WTC11 (cell line): Measurements from ENCODE around the gene OPRD1. TPM values are rescaled to one million over a fixed set of nuclear protein-coding genes. Genes with fewer than 3 reads are reported as not detected.

Experiments used
- ATAC-seq: fragments of 200-7000 bp; cut with Tn5 transposase; 2 replicates; pipeline ENCODE4 v1.10.0; 2021; ENCODE audit warnings: mild to moderate bottlenecking, moderate library complexity
- CTCF ChIA-PET: fragments of 300-600 bp; sonication (Branson Sonifier 250); formaldehyde crosslinking; loops from one replicate; lab custom pipeline; 2021; ENCODE audit warnings: antibody characterized with exemption; lab: Charles Lee
- POLR2A ChIA-PET: fragments of 350-600 bp; sonication (Branson Sonifier 250); formaldehyde crosslinking; loops from one replicate; lab custom pipeline; 2021; ENCODE audit warnings: antibody characterized with exemption; lab: Charles Lee
- DNase-seq: peaks from one replicate; pipeline ENCODE4 v3.0.0; 2021; ENCODE audit warnings: low spot score
- H3K27ac Mint-ChIP-seq: 2 replicates; pipeline ENCODE4 v1.8.0; 2021; ENCODE audit warnings: mixed read lengths
- H3K27me3 Mint-ChIP-seq: 2 replicates; pipeline ENCODE4 v1.8.0; 2021; ENCODE audit warnings: low read depth, mild to moderate bottlenecking, moderate library complexity, mixed read lengths
- H3K36me3 Mint-ChIP-seq: 2 replicates; pipeline ENCODE4 v1.8.0; 2021; ENCODE audit warnings: mixed read lengths
- H3K4me1 Mint-ChIP-seq: 2 replicates; pipeline ENCODE4 v1.8.0; 2022; ENCODE audit warnings: mixed read lengths
- H3K4me3 Mint-ChIP-seq: 2 replicates; pipeline ENCODE4 v1.8.0; 2021; ENCODE audit warnings: mild to moderate bottlenecking, moderate library complexity, mixed read lengths
- H3K9me3 Mint-ChIP-seq: 2 replicates; pipeline ENCODE4 v1.8.0; 2021; ENCODE audit warnings: mixed read lengths
- CREM ChIP-seq: sonication (generic); formaldehyde crosslinking; IDR thresholded peaks from 2 replicates; pipeline ENCODE4 v1.8.1; 2022; ENCODE audit warnings: mild to moderate bottlenecking, missing genetic modification reagents, moderate library complexity
- FOXJ3 ChIP-seq: sonication (generic); formaldehyde crosslinking; IDR thresholded peaks from 2 replicates; pipeline ENCODE4 v1.9.0; 2021; ENCODE audit warnings: missing genetic modification reagents, mild to moderate bottlenecking, borderline replicate concordance
- JAZF1 ChIP-seq: fragments of 250-450 bp; sonication (Bioruptor Pico); IDR thresholded peaks from 2 replicates; pipeline ENCODE4 v1.9.0; 2021; ENCODE audit warnings: moderate library complexity, mild to moderate bottlenecking, inconsistent platforms
- KAT7 ChIP-seq: sonication (generic); formaldehyde crosslinking; IDR thresholded peaks from 2 replicates; pipeline ENCODE4 v1.8.1; 2023; ENCODE audit warnings: missing genetic modification reagents, mild to moderate bottlenecking, borderline replicate concordance
- MYBL2 ChIP-seq: sonication (generic); formaldehyde crosslinking; IDR thresholded peaks from 2 replicates; pipeline ENCODE4 v1.8.1; 2023; ENCODE audit warnings: mild to moderate bottlenecking, moderate library complexity, missing genetic modification reagents
- NFE2L1 ChIP-seq: sonication (generic); formaldehyde crosslinking; IDR thresholded peaks from 2 replicates; pipeline ENCODE4 v1.8.1; 2023; ENCODE audit warnings: missing genetic modification reagents
- NR1H2 ChIP-seq: sonication (generic); formaldehyde crosslinking; IDR thresholded peaks from 2 replicates; pipeline ENCODE4 v1.9.0; 2021; ENCODE audit warnings: mild to moderate bottlenecking, moderate library complexity, missing genetic modification reagents
- NR2C2 ChIP-seq: sonication (generic); formaldehyde crosslinking; IDR thresholded peaks from 2 replicates; pipeline ENCODE4 v1.8.0; 2022; ENCODE audit warnings: mild to moderate bottlenecking, missing genetic modification reagents
- TCF7 ChIP-seq: sonication (generic); formaldehyde crosslinking; IDR thresholded peaks from 2 replicates; pipeline ENCODE4 v1.8.0; 2022; ENCODE audit warnings: mild to moderate bottlenecking, low read depth, missing genetic modification reagents, moderate library complexity
- TEAD4 ChIP-seq: sonication (generic); formaldehyde crosslinking; IDR thresholded peaks from 2 replicates; pipeline ENCODE4 v1.8.0; 2022; ENCODE audit warnings: mild to moderate bottlenecking, missing genetic modification reagents
- ZNF263 ChIP-seq: sonication (generic); formaldehyde crosslinking; IDR thresholded peaks from 2 replicates; pipeline ENCODE4 v1.8.1; 2022; ENCODE audit warnings: low read depth, mild to moderate bottlenecking, moderate library complexity, missing genetic modification reagents
- ZNF396 ChIP-seq: fragments of 250-450 bp; sonication (Bioruptor Pico); IDR thresholded peaks from 2 replicates; pipeline ENCODE4 v1.8.0; 2021; ENCODE audit warnings: mild to moderate bottlenecking, moderate library complexity, borderline replicate concordance
- ZNF671 ChIP-seq: fragments of 250-450 bp; sonication (Bioruptor Pico); IDR thresholded peaks from 2 replicates; pipeline ENCODE4 v1.8.0; 2021; ENCODE audit warnings: mild to moderate bottlenecking
- total RNA-seq: library from RNA; stranded (reverse); gene quantifications from 3 replicates; pipeline ENCODE4 v1.2.3, GENCODE V29; 2021
- TF ChIP-seq, protein P1 (sequence below): sonication (generic); formaldehyde crosslinking; IDR thresholded peaks from 2 replicates; pipeline ENCODE4 v1.8.0; 2022; ENCODE audit warnings: mild to moderate bottlenecking, missing genetic modification reagents
- TF ChIP-seq, protein P2 (sequence below): fragments of 250-450 bp; sonication (Bioruptor Pico); IDR thresholded peaks from 2 replicates; pipeline ENCODE4 v1.9.0; 2021; ENCODE audit warnings: mild to moderate bottlenecking, borderline replicate concordance
- TF ChIP-seq, protein P3 (sequence below): fragments of 250-450 bp; sonication (Bioruptor Pico); conservative IDR thresholded peaks from 2 replicates; pipeline ENCODE4 v1.9.0; 2021; ENCODE audit warnings: mild to moderate bottlenecking
- TF ChIP-seq, protein P4 (sequence below): sonication (generic); formaldehyde crosslinking; IDR thresholded peaks from 2 replicates; pipeline ENCODE4 v1.8.1; 2022; ENCODE audit warnings: mild to moderate bottlenecking, missing genetic modification reagents, moderate library complexity, borderline replicate concordance
- TF ChIP-seq, protein P5 (sequence below): sonication (generic); formaldehyde crosslinking; IDR thresholded peaks from 2 replicates; pipeline ENCODE4 v1.8.1; 2022; ENCODE audit warnings: mild to moderate bottlenecking, moderate library complexity, missing genetic modification reagents
- TF ChIP-seq, protein P6 (sequence below): sonication (generic); formaldehyde crosslinking; IDR thresholded peaks from 2 replicates; pipeline ENCODE4 v1.8.1; 2022; ENCODE audit warnings: low read depth, mild to moderate bottlenecking, moderate library complexity, missing genetic modification reagents, borderline replicate concordance
- TF ChIP-seq, protein P7 (sequence below): sonication (generic); formaldehyde crosslinking; IDR thresholded peaks from 2 replicates; pipeline ENCODE4 v1.8.1; 2023; ENCODE audit warnings: mild to moderate bottlenecking, missing genetic modification reagents, moderate library complexity

OPRD1 gene
- total RNA-seq, 1 experiment from 2014 or later: 2.2 TPM

DNA sequence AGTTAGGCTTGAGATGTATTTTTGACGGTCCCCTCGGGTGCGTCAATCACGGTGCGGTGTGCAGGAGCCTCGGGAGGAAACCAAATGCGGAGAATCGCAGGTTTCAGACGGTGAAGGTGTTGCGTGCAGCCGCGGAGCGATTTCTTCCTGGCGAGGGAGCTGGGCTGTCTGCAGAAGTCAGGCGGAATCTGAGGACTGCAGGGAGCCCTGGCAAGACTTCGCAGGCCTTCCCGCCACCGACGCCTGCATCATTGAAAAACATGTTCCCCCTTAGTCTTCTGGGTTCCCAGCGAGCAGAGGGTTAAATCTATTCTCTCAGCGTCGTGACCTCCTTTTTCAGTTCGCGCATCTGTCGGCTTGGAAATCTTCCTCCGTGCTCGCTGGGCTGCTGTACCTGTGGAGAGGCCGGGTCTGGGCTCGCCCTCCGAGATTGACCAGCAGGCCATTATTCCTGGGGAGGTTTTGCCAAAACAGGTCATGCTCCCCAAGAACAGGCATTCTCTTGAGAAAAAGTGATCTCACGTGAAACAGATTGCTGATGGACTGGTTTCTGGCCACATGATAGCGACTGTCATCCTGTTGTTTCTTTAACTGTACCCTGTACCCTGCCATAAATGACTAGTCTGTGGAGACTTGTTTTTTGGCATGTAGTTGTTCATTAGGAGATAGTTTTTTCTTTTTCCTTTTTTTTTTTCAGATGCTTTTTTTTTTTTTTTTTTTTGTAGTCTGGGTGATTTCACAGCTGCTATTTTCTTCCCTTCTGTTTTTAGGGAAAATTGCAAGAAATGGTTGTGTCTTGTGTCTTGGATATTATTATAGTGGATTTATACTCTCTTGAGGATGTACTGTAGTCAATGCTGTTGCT, 103.3 kb downstream of the OPRD1 start:
- CTCF ChIA-PET: interaction anchor here (0.6 to 2.4 kb wide), 8 partner anchors 22 to 209 kb away, joined by 3 to 23 read pairs (median 5); partner anchors contain the start of gene TMEM200B
- peaks cover 30% of the 10 kb centered on the region for H3K4me1 Mint-ChIP-seq
- no peaks in the 10 kb centered on the region for H3K27me3 Mint-ChIP-seq
- POLR2A ChIA-PET: interaction anchor here (0.6 to 1.9 kb wide), 7 partner anchors 12 to 207 kb away, joined by 3 to 7 read pairs (median 5); partner anchors contain the start of gene YTHDF2
- H3K36me3 Mint-ChIP-seq: no peaks in the 10 kb centered on the region
- no peaks in the 10 kb centered on the region for H3K9me3 Mint-ChIP-seq
- ATAC-seq: peak; percentile 5
- H3K27ac Mint-ChIP-seq: peak overlapping the region; percentile 97
- DNase-seq: peak; percentile 51
- TF ChIP-seq, protein P1, sequence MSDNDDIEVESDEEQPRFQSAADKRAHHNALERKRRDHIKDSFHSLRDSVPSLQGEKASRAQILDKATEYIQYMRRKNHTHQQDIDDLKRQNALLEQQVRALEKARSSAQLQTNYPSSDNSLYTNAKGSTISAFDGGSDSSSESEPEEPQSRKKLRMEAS: peak; percentile 49
- TF ChIP-seq CREM (CRISPR knock-in tag): no peak
- peak overlapping the region; percentile 97 for H3K4me3 Mint-ChIP-seq

DNA sequence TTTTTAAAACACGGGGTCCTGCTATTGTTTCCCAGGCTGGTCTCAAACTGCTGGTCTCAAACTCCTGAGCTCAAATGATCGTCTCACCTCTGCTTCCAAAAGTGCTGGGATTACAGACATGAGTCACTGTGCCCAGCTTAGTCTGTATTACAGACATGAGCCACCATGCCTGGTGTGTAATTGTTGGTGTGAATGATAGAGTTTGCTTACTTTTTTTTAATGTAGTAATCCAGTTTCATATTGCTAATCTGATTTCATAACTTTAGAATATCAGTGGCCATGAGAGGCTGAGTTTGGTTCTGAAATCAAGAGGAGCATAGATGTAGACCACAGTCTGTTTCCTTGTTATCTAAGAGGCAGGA, 105.8 kb downstream of the OPRD1 start:
- ChIA-PET POLR2A (no interaction called here), CTCF (interaction anchor here (1.0 to 1.3 kb wide), 4 partner anchors 24 to 66 kb away, joined by 3 to 4 read pairs (median 3); no protein-coding TSS in a partner anchor)
- Mint-ChIP-seq H3K36me3 (no peaks in the 10 kb centered on the region), H3K9me3 (no peaks in the 10 kb centered on the region), H3K4me3 (no peak overlapping the region), H3K4me1 (peaks cover 30% of the 10 kb centered on the region), H3K27ac (no peak overlapping the region), H3K27me3 (no peaks in the 10 kb centered on the region)
- no peak for TF ChIP-seq MYBL2 (CRISPR knock-in tag)
- TF ChIP-seq, protein P2, sequence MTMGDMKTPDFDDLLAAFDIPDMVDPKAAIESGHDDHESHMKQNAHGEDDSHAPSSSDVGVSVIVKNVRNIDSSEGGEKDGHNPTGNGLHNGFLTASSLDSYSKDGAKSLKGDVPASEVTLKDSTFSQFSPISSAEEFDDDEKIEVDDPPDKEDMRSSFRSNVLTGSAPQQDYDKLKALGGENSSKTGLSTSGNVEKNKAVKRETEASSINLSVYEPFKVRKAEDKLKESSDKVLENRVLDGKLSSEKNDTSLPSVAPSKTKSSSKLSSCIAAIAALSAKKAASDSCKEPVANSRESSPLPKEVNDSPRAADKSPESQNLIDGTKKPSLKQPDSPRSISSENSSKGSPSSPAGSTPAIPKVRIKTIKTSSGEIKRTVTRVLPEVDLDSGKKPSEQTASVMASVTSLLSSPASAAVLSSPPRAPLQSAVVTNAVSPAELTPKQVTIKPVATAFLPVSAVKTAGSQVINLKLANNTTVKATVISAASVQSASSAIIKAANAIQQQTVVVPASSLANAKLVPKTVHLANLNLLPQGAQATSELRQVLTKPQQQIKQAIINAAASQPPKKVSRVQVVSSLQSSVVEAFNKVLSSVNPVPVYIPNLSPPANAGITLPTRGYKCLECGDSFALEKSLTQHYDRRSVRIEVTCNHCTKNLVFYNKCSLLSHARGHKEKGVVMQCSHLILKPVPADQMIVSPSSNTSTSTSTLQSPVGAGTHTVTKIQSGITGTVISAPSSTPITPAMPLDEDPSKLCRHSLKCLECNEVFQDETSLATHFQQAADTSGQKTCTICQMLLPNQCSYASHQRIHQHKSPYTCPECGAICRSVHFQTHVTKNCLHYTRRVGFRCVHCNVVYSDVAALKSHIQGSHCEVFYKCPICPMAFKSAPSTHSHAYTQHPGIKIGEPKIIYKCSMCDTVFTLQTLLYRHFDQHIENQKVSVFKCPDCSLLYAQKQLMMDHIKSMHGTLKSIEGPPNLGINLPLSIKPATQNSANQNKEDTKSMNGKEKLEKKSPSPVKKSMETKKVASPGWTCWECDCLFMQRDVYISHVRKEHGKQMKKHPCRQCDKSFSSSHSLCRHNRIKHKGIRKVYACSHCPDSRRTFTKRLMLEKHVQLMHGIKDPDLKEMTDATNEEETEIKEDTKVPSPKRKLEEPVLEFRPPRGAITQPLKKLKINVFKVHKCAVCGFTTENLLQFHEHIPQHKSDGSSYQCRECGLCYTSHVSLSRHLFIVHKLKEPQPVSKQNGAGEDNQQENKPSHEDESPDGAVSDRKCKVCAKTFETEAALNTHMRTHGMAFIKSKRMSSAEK (CRISPR knock-in tag): no peak
- no peak for TF ChIP-seq ZNF671 (CRISPR knock-in tag)
- TF ChIP-seq, protein P3, sequence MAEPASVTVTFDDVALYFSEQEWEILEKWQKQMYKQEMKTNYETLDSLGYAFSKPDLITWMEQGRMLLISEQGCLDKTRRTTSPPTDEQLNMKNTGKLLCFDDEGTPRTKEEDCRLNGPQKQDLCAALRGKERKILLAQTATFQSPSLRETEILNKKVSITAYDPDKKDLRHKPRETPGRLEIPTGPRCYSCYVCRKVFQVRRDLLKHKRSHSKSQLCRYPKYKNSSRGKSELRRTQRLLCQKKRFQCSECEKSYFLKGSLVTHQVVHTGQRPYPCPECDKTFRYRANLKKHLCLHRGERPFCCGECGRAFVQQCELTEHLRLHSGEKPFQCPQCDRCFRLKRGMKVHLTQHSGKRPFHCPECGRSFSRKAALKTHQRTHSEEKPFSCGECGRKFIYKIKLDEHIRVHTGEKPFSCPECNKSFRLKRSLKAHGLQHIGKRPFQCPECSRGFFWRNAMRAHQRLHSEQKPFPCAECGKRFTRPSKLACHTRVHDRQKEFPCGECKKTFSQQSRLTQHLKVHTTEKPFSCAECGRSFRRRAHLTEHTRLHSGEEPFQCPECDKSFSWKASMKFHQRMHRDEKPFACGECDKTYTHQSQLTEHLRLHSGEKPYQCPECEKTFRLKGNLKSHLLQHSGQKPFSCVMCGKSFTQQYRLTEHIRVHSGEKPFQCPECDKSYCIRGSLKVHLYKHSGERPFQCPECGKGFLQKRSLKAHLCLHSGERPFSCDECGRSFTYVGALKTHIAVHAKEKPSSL (CRISPR knock-in tag): no peak
- TF ChIP-seq NR1H2 (CRISPR knock-in tag): no peak
- TF ChIP-seq, protein P4, sequence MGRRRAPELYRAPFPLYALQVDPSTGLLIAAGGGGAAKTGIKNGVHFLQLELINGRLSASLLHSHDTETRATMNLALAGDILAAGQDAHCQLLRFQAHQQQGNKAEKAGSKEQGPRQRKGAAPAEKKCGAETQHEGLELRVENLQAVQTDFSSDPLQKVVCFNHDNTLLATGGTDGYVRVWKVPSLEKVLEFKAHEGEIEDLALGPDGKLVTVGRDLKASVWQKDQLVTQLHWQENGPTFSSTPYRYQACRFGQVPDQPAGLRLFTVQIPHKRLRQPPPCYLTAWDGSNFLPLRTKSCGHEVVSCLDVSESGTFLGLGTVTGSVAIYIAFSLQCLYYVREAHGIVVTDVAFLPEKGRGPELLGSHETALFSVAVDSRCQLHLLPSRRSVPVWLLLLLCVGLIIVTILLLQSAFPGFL: no peak
- no peak for TF ChIP-seq KAT7
- TF ChIP-seq, protein P5, sequence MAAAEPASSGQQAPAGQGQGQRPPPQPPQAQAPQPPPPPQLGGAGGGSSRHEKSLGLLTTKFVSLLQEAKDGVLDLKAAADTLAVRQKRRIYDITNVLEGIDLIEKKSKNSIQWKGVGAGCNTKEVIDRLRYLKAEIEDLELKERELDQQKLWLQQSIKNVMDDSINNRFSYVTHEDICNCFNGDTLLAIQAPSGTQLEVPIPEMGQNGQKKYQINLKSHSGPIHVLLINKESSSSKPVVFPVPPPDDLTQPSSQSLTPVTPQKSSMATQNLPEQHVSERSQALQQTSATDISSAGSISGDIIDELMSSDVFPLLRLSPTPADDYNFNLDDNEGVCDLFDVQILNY: no peak
- TF ChIP-seq, protein P6, sequence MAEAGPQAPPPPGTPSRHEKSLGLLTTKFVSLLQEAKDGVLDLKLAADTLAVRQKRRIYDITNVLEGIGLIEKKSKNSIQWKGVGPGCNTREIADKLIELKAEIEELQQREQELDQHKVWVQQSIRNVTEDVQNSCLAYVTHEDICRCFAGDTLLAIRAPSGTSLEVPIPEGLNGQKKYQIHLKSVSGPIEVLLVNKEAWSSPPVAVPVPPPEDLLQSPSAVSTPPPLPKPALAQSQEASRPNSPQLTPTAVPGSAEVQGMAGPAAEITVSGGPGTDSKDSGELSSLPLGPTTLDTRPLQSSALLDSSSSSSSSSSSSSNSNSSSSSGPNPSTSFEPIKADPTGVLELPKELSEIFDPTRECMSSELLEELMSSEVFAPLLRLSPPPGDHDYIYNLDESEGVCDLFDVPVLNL (CRISPR knock-in tag): no peak
- TF ChIP-seq JAZF1: no peak
- TF ChIP-seq, protein P7, sequence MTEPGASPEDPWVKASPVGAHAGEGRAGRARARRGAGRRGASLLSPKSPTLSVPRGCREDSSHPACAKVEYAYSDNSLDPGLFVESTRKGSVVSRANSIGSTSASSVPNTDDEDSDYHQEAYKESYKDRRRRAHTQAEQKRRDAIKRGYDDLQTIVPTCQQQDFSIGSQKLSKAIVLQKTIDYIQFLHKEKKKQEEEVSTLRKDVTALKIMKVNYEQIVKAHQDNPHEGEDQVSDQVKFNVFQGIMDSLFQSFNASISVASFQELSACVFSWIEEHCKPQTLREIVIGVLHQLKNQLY (CRISPR knock-in tag): no peak
- no peak for TF ChIP-seq ZNF263
- TF ChIP-seq FOXJ3: no peak
- TF ChIP-seq NR2C2 (CRISPR knock-in tag): no peak
- no peak for TF ChIP-seq ZNF396 (CRISPR knock-in tag)
- no peak for TF ChIP-seq TCF7 (CRISPR knock-in tag)
- TF ChIP-seq NFE2L1 (CRISPR knock-in tag): no peak
- TF ChIP-seq TEAD4 (CRISPR knock-in tag): no peak
- ATAC-seq (no peak), DNase-seq (no peak)
